K562 (cell line): ENCODE measurements around the gene CREB3L1. TPM values are rescaled to one million over a fixed set of nuclear protein-coding genes. Genes with fewer than 3 reads are reported as not detected.

Experiments
- ATAC-seq: fragments of 200-7000 bp; cut with Tn5 transposase; 3 replicates; pipeline ENCODE4 v1.9.1; 2020; ENCODE audit warnings: moderate library complexity
- BruUV-seq: library from RNA; stranded (reverse); fragments of 400-500 nt; replicated peaks from 2 replicates; lab custom pipeline; 2021; lab: Mats Ljungman, UMichigan
- CTCF ChIA-PET: fragments of 300-600 bp; formaldehyde crosslinking; extraction: SDS; loops from one replicate; lab custom pipeline; 2021; ENCODE audit warnings: low intra/inter-chr PET ratio; lab: Yijun Ruan, JAX
- POLR2A ChIA-PET: fragments of 300-600, 350-650 bp; sonication (Branson Sonifier 250); formaldehyde crosslinking; extraction: SDS; loops from one replicate; lab custom pipeline; 2021; ENCODE audit warnings: antibody characterized with exemption, inconsistent platforms; lab: Yijun Ruan, JAX
- DNase-seq, 4 experiments: peaks; one replicate each; pipeline versions ENCODE4 v3.0.0 to v3.0.0-alpha.2; 2011 to 2018; ENCODE audit warnings: low spot score in 3 of 4, mixed read lengths in 3 of 4; ENCODE audit errors: extremely low read depth in 1 of 4
- FAIRE-seq: peaks from 2 replicates; lab custom pipeline; 2011; peaks lifted over from hg19 to GRCh38; lab: Jason Lieb, UNC
- H2AFZ ChIP-seq: 2 replicates; pipeline ENCODE4 v1.6.0; 2011; ENCODE audit warnings: low read depth, low read length, control low read depth, inconsistent platforms
- H3K27ac ChIP-seq: fragments of 200-600 bp; 3 replicates; pipeline ENCODE4 v1.8.0; 2011; ENCODE audit warnings: low read depth, mild to moderate bottlenecking, control low read depth, inconsistent platforms, low read length, moderate library complexity, mixed read lengths; ENCODE audit errors: extremely low read depth
- H3K27me3 ChIP-seq, 2 experiments: fragments of 300-600 bp in 1 of 2; 2 replicates in 1 of 2; 3 replicates in 1 of 2; pipeline versions ENCODE4 v1.6.0 to v1.8.0; 2011; ENCODE audit warnings: inconsistent platforms in 2 of 2, low read length in 2 of 2, mild to moderate bottlenecking in 1 of 2, mixed read lengths in 1 of 2, moderate library complexity in 1 of 2; ENCODE audit not compliant: control insufficient read depth in 2 of 2, insufficient read depth in 2 of 2
- H3K36me3 ChIP-seq: fragments of 300-600 bp; 3 replicates; pipeline ENCODE4 v1.8.0; 2011; ENCODE audit warnings: mild to moderate bottlenecking, low read length, inconsistent platforms; ENCODE audit not compliant: control insufficient read depth, insufficient read depth
- H3K4me1 ChIP-seq, 2 experiments: fragments of 200-600 bp in 1 of 2; replicated peaks in 1 of 2; 2 replicates in 1 of 2; 3 replicates in 1 of 2; pipeline versions ENCODE4 v1.5.1 to v1.8.0; 2011; ENCODE audit warnings: inconsistent platforms in 2 of 2, low read length in 2 of 2, mild to moderate bottlenecking in 1 of 2, mixed read lengths in 1 of 2, moderate library complexity in 1 of 2; ENCODE audit not compliant: control insufficient read depth in 2 of 2, insufficient read depth in 2 of 2
- H3K4me2 ChIP-seq: 2 replicates; pipeline ENCODE4 v1.6.1; 2011; ENCODE audit warnings: low read length, control low read depth, inconsistent platforms, mixed read lengths; ENCODE audit not compliant: insufficient read depth
- H3K4me3 ChIP-seq: fragments of 200-600 bp; sonication (generic), shearing (Covaris generic); 2 replicates; pipeline ENCODE4 v1.5.1; 2016; ENCODE audit warnings: control low read depth, inconsistent platforms
- H3K79me2 ChIP-seq: fragments of 200-600 bp; 3 replicates; pipeline ENCODE4 v1.8.0; 2011; ENCODE audit warnings: low read length, inconsistent platforms; ENCODE audit not compliant: control insufficient read depth, insufficient read depth
- H3K9ac ChIP-seq, 2 experiments: 2 replicates each; pipeline versions ENCODE4 v1.6.0 to v1.6.1; 2011; ENCODE audit warnings: low read depth in 2 of 2, low read length in 2 of 2, control low read depth in 1 of 2, inconsistent platforms in 1 of 2, mild to moderate bottlenecking in 1 of 2, mixed read lengths in 1 of 2; ENCODE audit not compliant: insufficient read depth in 1 of 2
- H3K9me1 ChIP-seq: one replicate; pipeline ENCODE4 v1.6.0; 2011; ENCODE audit warnings: inconsistent platforms, mild to moderate bottlenecking, low read length, moderate library complexity; ENCODE audit not compliant: control insufficient read depth, insufficient read depth
- H3K9me3 ChIP-seq: replicated peaks from 2 replicates; pipeline ENCODE4 v1.5.1; 2011; ENCODE audit warnings: low read depth, low read length, inconsistent platforms; ENCODE audit not compliant: control insufficient read depth, insufficient read depth
- H4K20me1 ChIP-seq: replicated peaks from 2 replicates; pipeline ENCODE4 v1.6.1; 2011; ENCODE audit warnings: low read length, inconsistent platforms, mixed read lengths; ENCODE audit not compliant: control insufficient read depth, insufficient read depth
- CBX8 ChIP-seq: fragments of 200-600 bp; sonication (generic); IDR thresholded peaks from 2 replicates; pipeline ENCODE4 v1.6.1; 2012; ENCODE audit warnings: borderline replicate concordance, mixed run types, low read depth, mild to moderate bottlenecking, moderate library complexity, mixed read lengths, low read length, control low read depth, inconsistent platforms; ENCODE audit not compliant: poor library complexity, severe bottlenecking; ENCODE audit errors: extremely low read depth
- FOXP1 ChIP-seq: sonication (generic); formaldehyde crosslinking; IDR thresholded peaks from 2 replicates; pipeline ENCODE4 v1.8.0; 2022; ENCODE audit warnings: mild to moderate bottlenecking, missing genetic modification reagents
- HINFP ChIP-seq: fragments of 450-650 bp; conservative IDR thresholded peaks from 2 replicates; pipeline ENCODE4 v1.6.1; 2016; ENCODE audit warnings: missing genetic modification characterization, low read depth, mild to moderate bottlenecking, control low read depth, missing compliant biosample characterization
- KDM1A ChIP-seq, 2 experiments: fragments of 450-650 bp; IDR thresholded peaks; 2 replicates each; pipeline ENCODE4 v1.6.1; 2016; ENCODE audit warnings: mild to moderate bottlenecking in 2 of 2
- KHSRP ChIP-seq: fragments of 450-650 bp; IDR thresholded peaks from 2 replicates; pipeline ENCODE4 v1.6.1; 2017
- NBN ChIP-seq: fragments of 450-650 bp; IDR thresholded peaks from 2 replicates; pipeline ENCODE4 v1.6.1; 2016; ENCODE audit warnings: low read depth, mild to moderate bottlenecking
- NFIC ChIP-seq: fragments of 450-650 bp; IDR thresholded peaks from 2 replicates; pipeline ENCODE4 v1.6.1; 2017; ENCODE audit warnings: mild to moderate bottlenecking, inconsistent platforms
- PHTF2 ChIP-seq: fragments of 250-450 bp; sonication (Bioruptor Pico); IDR thresholded peaks from 2 replicates; pipeline ENCODE4 v1.5.0; 2021; ENCODE audit warnings: mild to moderate bottlenecking
- RBM15 ChIP-seq: fragments of 200-400 bp; formaldehyde crosslinking; IDR thresholded peaks from 2 replicates; pipeline ENCODE4 v1.6.1; 2018; ENCODE audit warnings: mild to moderate bottlenecking, low read length, moderate library complexity; ENCODE audit not compliant: insufficient read depth
- ZEB2 ChIP-seq: fragments of 450-650 bp; IDR thresholded peaks from 2 replicates; pipeline ENCODE4 v1.6.1; 2016
- ZFP30 ChIP-seq: fragments of 250-450 bp; sonication (Bioruptor Pico); IDR thresholded peaks from 2 replicates; pipeline ENCODE4 v1.8.0; 2022; ENCODE audit warnings: moderate library complexity, mild to moderate bottlenecking, inconsistent platforms, borderline replicate concordance
- ZNF121 ChIP-seq: sonication (generic); formaldehyde crosslinking; conservative IDR thresholded peaks from 2 replicates; pipeline ENCODE4 v1.8.0; 2022; ENCODE audit warnings: missing genetic modification reagents
- ZNF354B ChIP-seq: fragments of 250-450 bp; sonication (Bioruptor Pico); IDR thresholded peaks from 2 replicates; pipeline ENCODE4 v1.4.0; 2020
- WGBS: fragments of 100-300 bp; shearing (Covaris generic); methylation state at CpG from one replicate; pipeline ENCODE4 v1.1.6; 2016; ENCODE audit warnings: low coverage, mixed read lengths; ENCODE audit not compliant: insufficient coverage; ENCODE audit errors: missing lambda C conversion rate; 5-methylcytosine and 5-hydroxymethylcytosine counted together
- in situ Hi-C: fragments of 300-500 bp; cut with MboI; formaldehyde crosslinking; loops from 4 replicates; pipeline ENCODE4 v1.15.0; 2018; ENCODE audit warnings: inconsistent platforms, mixed read lengths
- intact Hi-C: fragments of 100-400 bp; cut with micrococcal nuclease; formaldehyde crosslinking; loops from 2 replicates; pipeline ENCODE4 v1.14.2; 2022
- polyA plus RNA-seq, 8 experiments: library from polyadenylated mRNA; depleted of rRNA in 4 of 8; stranded (reverse) in 5 of 8; unstranded in 3 of 8; fragments of >200 nt; fragmentation: Nextera tagmentation in 2 of 8; fragmentation: Illumina TruSeq in 1 of 8; extraction: Ambion mirVana in 2 of 8; extraction: Trizol in 1 of 8; gene quantifications; 2 replicates each; pipeline versions ENCODE4 v1.2.1 to v1.2.3, GENCODE V29; 2011 to 2014; ENCODE audit warnings: inconsistent platforms in 1 of 8, missing spikeins in 1 of 8
- total RNA-seq, 7 experiments: library from RNA; depleted of rRNA in 6 of 7; stranded (reverse); fragments of >200 nt in 6 of 7; fragmentation: Illumina TruSeq in 2 of 7; extraction: Trizol in 2 of 7; gene quantifications; 2 replicates each; pipeline versions ENCODE4 v1.2.1 to v1.2.3, GENCODE V29; 2011 to 2021; ENCODE audit warnings: low replicate concordance in 1 of 7
- TF ChIP-seq, protein P1 (sequence below): fragments of 450-650 bp; IDR thresholded peaks from 2 replicates; pipeline ENCODE4 v1.6.1; 2016; ENCODE audit warnings: antibody characterized with exemption
- TF ChIP-seq, protein P2 (sequence below): sonication (generic); formaldehyde crosslinking; IDR thresholded peaks from 2 replicates; pipeline ENCODE4 v1.8.1; 2023; ENCODE audit warnings: mild to moderate bottlenecking, missing genetic modification reagents

The CREB3L1 gene
- total and polyA plus RNA-seq, 9 of the 15 experiments (the other 6 are each of a cell fraction or from before 2014, with no cell fraction given), result 1.2 to 27.6 (median 3.7) TPM

GRCh38 chr11:46279126-46280099, 2.0 kb downstream of the CREB3L1 start:
- BruUV-seq, result TSS peak; percentile 39
- 30% methylated on average over 15 of the region's 15 CpGs for WGBS
- no peak for TF ChIP-seq KHSRP
- no peak for TF ChIP-seq RBM15
- no peak for TF ChIP-seq PHTF2
- TF ChIP-seq KDM1A (IDR thresholded peaks at IDR 0.05), result peak; percentile 68 to 87; a peak in 3 of 4 replicates
- TF ChIP-seq HINFP (tag), result no peak
- TF ChIP-seq FOXP1 (CRISPR knock-in tag), result 0 out of 2 replicates have a peak, but pooled peaks have one; percentile 9
- TF ChIP-seq NBN, result no peak
- TF ChIP-seq ZFP30 (CRISPR knock-in tag), result no peak
- no peak for TF ChIP-seq ZNF354B (CRISPR knock-in tag)
- TF ChIP-seq CBX8, result no peak
- TF ChIP-seq, protein P1, sequence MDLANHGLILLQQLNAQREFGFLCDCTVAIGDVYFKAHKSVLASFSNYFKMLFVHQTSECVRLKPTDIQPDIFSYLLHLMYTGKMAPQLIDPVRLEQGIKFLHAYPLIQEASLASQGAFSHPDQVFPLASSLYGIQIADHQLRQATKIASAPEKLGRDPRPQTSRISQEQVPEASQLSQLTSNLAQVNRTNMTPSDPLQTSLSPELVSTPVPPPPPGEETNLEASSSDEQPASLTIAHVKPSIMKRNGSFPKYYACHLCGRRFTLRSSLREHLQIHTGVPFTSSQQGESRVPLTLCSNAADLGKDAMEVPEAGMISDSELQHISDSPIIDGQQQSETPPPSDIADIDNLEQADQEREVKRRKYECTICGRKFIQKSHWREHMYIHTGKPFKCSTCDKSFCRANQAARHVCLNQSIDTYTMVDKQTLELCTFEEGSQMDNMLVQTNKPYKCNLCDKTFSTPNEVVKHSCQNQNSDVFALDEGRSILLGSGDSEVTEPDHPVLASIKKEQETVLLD, result no peak
- TF ChIP-seq, protein P2, sequence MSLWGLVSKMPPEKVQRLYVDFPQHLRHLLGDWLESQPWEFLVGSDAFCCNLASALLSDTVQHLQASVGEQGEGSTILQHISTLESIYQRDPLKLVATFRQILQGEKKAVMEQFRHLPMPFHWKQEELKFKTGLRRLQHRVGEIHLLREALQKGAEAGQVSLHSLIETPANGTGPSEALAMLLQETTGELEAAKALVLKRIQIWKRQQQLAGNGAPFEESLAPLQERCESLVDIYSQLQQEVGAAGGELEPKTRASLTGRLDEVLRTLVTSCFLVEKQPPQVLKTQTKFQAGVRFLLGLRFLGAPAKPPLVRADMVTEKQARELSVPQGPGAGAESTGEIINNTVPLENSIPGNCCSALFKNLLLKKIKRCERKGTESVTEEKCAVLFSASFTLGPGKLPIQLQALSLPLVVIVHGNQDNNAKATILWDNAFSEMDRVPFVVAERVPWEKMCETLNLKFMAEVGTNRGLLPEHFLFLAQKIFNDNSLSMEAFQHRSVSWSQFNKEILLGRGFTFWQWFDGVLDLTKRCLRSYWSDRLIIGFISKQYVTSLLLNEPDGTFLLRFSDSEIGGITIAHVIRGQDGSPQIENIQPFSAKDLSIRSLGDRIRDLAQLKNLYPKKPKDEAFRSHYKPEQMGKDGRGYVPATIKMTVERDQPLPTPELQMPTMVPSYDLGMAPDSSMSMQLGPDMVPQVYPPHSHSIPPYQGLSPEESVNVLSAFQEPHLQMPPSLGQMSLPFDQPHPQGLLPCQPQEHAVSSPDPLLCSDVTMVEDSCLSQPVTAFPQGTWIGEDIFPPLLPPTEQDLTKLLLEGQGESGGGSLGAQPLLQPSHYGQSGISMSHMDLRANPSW (CRISPR knock-in tag), result no peak
- no peak for TF ChIP-seq ZNF121 (CRISPR knock-in tag)
- TF ChIP-seq ZEB2, result 0 out of 2 replicates have a peak, but pooled peaks have one; percentile 7
- TF ChIP-seq NFIC, result 0 out of 2 replicates have a peak, but pooled peaks have one; percentile 18

More at GRCh38 chr11:46279126-46280099, 2.0 kb downstream of the CREB3L1 start:
- FAIRE-seq (peak; percentile 23), DNase-seq (peak in 2 of 4 experiments; percentile 48 to 54), ATAC-seq (peak; percentile 3)
- no peaks in the 10 kb centered on the region for H3K36me3 ChIP-seq
- peak overlapping the region; percentile 72 for H3K4me3 ChIP-seq
- H3K9me3 ChIP-seq, result no peaks in the 10 kb centered on the region
- 0 out of 2 replicates have a peak, but pooled peaks cover 3% of the 10 kb centered on the region for H4K20me1 ChIP-seq
- peaks cover 48% of the 10 kb centered on the region for H3K79me2 ChIP-seq
- H3K4me1 ChIP-seq, result peaks cover 49 to 53% of the 10 kb centered on the region in 2 experiments
- H3K9me1 ChIP-seq, result no peaks in the 10 kb centered on the region
- POLR2A ChIA-PET, result interaction anchor here (0.9 to 3.3 kb wide), 5 partner anchors 11 to 36 kb away, joined by 3 to 20 read pairs (median 4); no protein-coding TSS in a partner anchor
- H2AFZ ChIP-seq, result peak overlapping the region; percentile 88
- in situ Hi-C loops (no loop called here), intact Hi-C loops (loop anchor here (2.0 kb wide), 1 partner anchor 37 kb away; no protein-coding TSS in a partner anchor)
- peak overlapping the region; percentile 69 for H3K27ac ChIP-seq
- peak overlapping the region; percentile 87 for H3K4me2 ChIP-seq
- no peaks in the 10 kb centered on the region for H3K27me3 ChIP-seq
- CTCF ChIA-PET, result no interaction called here
- H3K9ac ChIP-seq, result peak overlapping the region; percentile 74 to 93
